Lung (tissue), 12 donors: ENCODE measurements around the gene SDHAF3. TPM values are rescaled to one million over a fixed set of nuclear protein-coding genes. Genes with fewer than 3 reads are reported as not detected.

Source experiments
- ATAC-seq: fragments of 200-7000 bp; cut with Tn5 transposase; one replicate; pipeline ENCODE4 v1.9.1; 2020; ENCODE audit warnings: moderate number of reproducible peaks; ENCODE audit not compliant: insufficient read depth, low FRiP score
- DNase-seq, 3 donors: peaks; one replicate each; pipeline ENCODE4 v3.0.0-alpha.2; 2013 to 2017
- H3K27ac ChIP-seq, 2 donors: one replicate each; pipeline ENCODE4 v1.5.1; 2013; ENCODE audit warnings: mild to moderate bottlenecking in 2 of 2, moderate library complexity in 2 of 2, control low read depth in 1 of 2, inconsistent platforms in 1 of 2, low read depth in 1 of 2, low read length in 1 of 2
- H3K27me3 ChIP-seq, 3 donors: one replicate each; pipeline ENCODE4 v1.5.1; 2013; ENCODE audit warnings: low read length in 2 of 3; ENCODE audit not compliant: control insufficient read depth in 3 of 3, insufficient read depth in 3 of 3
- H3K36me3 ChIP-seq, 4 donors: one replicate each; pipeline ENCODE4 v1.5.1; 2013; ENCODE audit warnings: low read length in 4 of 4, mild to moderate bottlenecking in 1 of 4, moderate library complexity in 1 of 4; ENCODE audit not compliant: control insufficient read depth in 4 of 4, insufficient read depth in 4 of 4
- H3K4me1 ChIP-seq, 5 donors: one replicate each; pipeline ENCODE4 v1.5.1; 2013; ENCODE audit warnings: low read length in 5 of 5, mild to moderate bottlenecking in 2 of 5, moderate library complexity in 1 of 5; ENCODE audit not compliant: control insufficient read depth in 5 of 5, insufficient read depth in 5 of 5
- H3K4me3 ChIP-seq: one replicate; pipeline ENCODE4 v1.5.1; 2013; ENCODE audit warnings: mild to moderate bottlenecking, control low read depth, moderate library complexity
- H3K9ac ChIP-seq, 2 donors: one replicate each; pipeline ENCODE4 v1.5.1; 2013; ENCODE audit warnings: low read length in 2 of 2, control low read depth in 1 of 2; ENCODE audit not compliant: insufficient read depth in 1 of 2
- H3K9me3 ChIP-seq, 4 donors: one replicate each; pipeline ENCODE4 v1.5.1; 2013; ENCODE audit warnings: low read length in 3 of 4, mild to moderate bottlenecking in 1 of 4, moderate library complexity in 1 of 4; ENCODE audit not compliant: control insufficient read depth in 4 of 4, insufficient read depth in 3 of 4
- WGBS, 2 donors: extraction: QIAGEN DNeasy Blood & Tissue Kit; methylation state at CpG; one replicate each; pipeline ENCODE4 v1.1.7; 2013; 5-methylcytosine and 5-hydroxymethylcytosine counted together
- polyA plus RNA-seq, 2 donors: library from polyadenylated mRNA; stranded (reverse); fragments of 200-250 nt; gene quantifications; one replicate each; pipeline ENCODE4 v1.2.1, GENCODE V29; 2013
- total RNA-seq, 2 donors: library from RNA; depleted of rRNA in 1 of 2; stranded (reverse); fragments of >200 nt in 1 of 2; gene quantifications; one replicate each; pipeline ENCODE4 v1.2.1, GENCODE V29; 2014 to 2021
- TF ChIP-seq, protein P1 (sequence below): IDR thresholded peaks from 2 replicates; pipeline ENCODE4 v1.5.1; 2012; ENCODE audit warnings: mild to moderate bottlenecking; ENCODE audit errors: control extremely low read depth, extremely low read depth
- donor health status: control.
- donor health status: control.
- donor health status: Bipolar disorder and iron deficiency.
- donor health status: healthy.
- donor health status: DM: yes; HTN: yes; CAD: no.

SDHAF3 gene
- total and polyA plus RNA-seq, 4 donors, result 6.3 to 15.8 (median 12.8) TPM

DNA sequence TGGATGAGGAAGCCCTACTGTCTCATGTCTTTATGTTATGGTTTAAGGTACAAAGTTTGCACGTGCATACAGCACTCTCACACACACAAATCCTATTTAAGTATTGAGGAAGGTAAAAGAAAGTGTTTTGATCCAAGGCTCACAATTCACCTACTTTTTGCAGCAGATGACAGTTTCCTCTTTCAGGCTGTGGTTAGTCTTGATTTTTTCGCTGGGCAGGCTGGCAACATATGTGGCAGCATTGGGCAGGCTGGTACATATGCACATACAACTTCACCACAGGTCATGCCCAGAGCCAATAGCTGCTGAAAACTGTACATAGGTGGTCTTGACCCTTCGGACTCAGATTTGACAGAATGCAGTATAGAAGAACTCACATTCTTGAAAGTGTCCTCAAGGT lies 29.1 kb upstream of the SDHAF3 start:
- ATAC-seq (no peak), DNase-seq (no peak)
- Histone ChIP-seq H3K4me1 (no peaks in the 10 kb centered on the region), H3K27ac (no peak overlapping the region), H3K9ac (no peak overlapping the region), H3K36me3 (no peaks in the 10 kb centered on the region), H3K4me3 (no peak overlapping the region), H3K9me3 (peaks cover 0 to 2% (median 0%) of the 10 kb centered on the region in 4 donors), H3K27me3 (no peaks in the 10 kb centered on the region)
- TF ChIP-seq, protein P1, sequence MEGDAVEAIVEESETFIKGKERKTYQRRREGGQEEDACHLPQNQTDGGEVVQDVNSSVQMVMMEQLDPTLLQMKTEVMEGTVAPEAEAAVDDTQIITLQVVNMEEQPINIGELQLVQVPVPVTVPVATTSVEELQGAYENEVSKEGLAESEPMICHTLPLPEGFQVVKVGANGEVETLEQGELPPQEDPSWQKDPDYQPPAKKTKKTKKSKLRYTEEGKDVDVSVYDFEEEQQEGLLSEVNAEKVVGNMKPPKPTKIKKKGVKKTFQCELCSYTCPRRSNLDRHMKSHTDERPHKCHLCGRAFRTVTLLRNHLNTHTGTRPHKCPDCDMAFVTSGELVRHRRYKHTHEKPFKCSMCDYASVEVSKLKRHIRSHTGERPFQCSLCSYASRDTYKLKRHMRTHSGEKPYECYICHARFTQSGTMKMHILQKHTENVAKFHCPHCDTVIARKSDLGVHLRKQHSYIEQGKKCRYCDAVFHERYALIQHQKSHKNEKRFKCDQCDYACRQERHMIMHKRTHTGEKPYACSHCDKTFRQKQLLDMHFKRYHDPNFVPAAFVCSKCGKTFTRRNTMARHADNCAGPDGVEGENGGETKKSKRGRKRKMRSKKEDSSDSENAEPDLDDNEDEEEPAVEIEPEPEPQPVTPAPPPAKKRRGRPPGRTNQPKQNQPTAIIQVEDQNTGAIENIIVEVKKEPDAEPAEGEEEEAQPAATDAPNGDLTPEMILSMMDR, result no peak
- whole genome bisulfite sequencing, 2 donors, result 34 to 54% methylated on average over 3 of the region's 3 CpGs

DNA sequence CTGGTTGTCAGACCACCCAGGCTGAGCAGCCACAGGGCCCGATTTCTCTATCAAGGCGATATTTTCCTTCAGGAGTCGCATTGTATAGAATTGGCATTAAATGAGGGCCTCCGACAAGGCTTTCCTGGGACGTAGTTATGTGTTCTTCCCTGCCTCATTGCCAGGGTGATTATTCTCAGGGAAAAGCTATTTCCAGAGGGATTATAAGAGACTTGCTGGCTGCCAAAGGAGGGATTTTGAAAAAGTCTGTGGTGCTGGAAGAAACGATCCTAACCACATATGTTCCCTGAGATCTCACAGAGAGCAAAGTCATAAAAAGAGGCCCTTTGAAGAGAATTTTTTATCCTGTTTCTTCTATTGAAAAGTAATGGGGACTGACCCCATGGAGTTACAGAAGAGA lies 27.7 kb upstream of the SDHAF3 start:
- Histone ChIP-seq H3K4me1 (no peaks in the 10 kb centered on the region), H3K4me3 (no peak overlapping the region), H3K27ac (no peak overlapping the region), H3K9me3 (peaks cover 0 to 2% (median 0%) of the 10 kb centered on the region in 4 donors), H3K36me3 (no peaks in the 10 kb centered on the region), H3K9ac (no peak overlapping the region), H3K27me3 (no peaks in the 10 kb centered on the region)
- 86 to 94% methylated on average over 6 of the region's 6 CpGs for WGBS, 2 donors
- DNase-seq, result no peak
- TF ChIP-seq, protein P1, result no peak
- ATAC-seq, result no peak

DNA sequence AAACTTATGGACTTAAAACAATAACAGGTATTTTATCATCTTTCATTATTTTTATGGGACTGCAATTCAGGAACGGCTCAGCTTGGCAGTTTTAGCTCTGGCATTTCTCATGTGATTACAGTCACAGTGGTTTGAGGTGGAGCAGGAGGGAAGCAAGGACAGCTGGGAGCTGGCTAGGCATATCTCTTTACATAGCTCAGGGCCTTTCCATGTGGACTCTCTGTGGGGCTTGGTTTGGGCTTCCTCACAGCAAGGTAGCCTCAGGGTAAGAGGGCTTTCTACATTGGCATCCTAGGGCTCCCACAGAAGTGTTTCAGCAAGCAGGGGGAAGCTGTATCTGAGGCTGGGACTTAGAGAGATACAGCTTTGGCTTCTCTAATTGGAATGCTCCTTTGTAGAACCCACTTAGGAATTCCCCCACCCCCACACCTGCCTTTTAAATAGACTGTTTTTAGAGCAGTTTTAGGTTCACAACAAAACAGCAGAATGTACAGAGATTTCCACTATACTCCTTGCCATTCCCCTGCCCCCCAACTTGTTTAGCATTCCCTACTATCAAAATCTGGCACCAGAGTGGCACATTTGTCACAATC lies 26.6 kb upstream of the SDHAF3 start:
- Histone ChIP-seq H3K36me3 (no peaks in the 10 kb centered on the region), H3K4me3 (no peak overlapping the region), H3K9ac (no peak overlapping the region), H3K4me1 (no peaks in the 10 kb centered on the region), H3K27me3 (no peaks in the 10 kb centered on the region), H3K27ac (no peak overlapping the region), H3K9me3 (no peaks in the 10 kb centered on the region)
- 81 to 87% methylated on average over 1 of the region's 1 CpG for WGBS, 2 donors
- DNase-seq (no peak), ATAC-seq (no peak)
- TF ChIP-seq, protein P1, result no peak
